ENCODE results near the gene SLC25A33.

The SLC25A33 gene

GRCh38 chr1:9549955-9550546 is 10.8 kb downstream of the SLC25A33 start:
- no peaks in the 10 kb centered on the region for H3K36me3 ChIP-seq
- H3K4me1 ChIP-seq: no peaks in the 10 kb centered on the region
- no peak for DNase-seq
- no peaks in the 10 kb centered on the region for H3K27me3 ChIP-seq
- H3K4me3 ChIP-seq (ENCODE audit: low read depth, low read length): no peak overlapping the region
- no peak for TF ChIP-seq CTCF (IDR thresholded peaks at IDR 0.05; ENCODE audit: low read depth, low read length)
- no peaks in the 10 kb centered on the region for H3K9me3 ChIP-seq

GRCh38 chr1:9551984-9552383 is 12.7 kb downstream of the SLC25A33 start:
- no peak overlapping the region for H3K4me3 ChIP-seq (ENCODE audit: low read depth, low read length)
- no peak for TF ChIP-seq CTCF (IDR thresholded peaks at IDR 0.05; ENCODE audit: low read depth, low read length)
- H3K36me3 ChIP-seq: peaks cover 8% of the 10 kb centered on the region
- H3K27me3 ChIP-seq: no peaks in the 10 kb centered on the region
- no peak for DNase-seq
- H3K4me1 ChIP-seq: no peaks in the 10 kb centered on the region
- H3K9me3 ChIP-seq: no peaks in the 10 kb centered on the region

GRCh38 chr1:9553736-9554144 is 14.5 kb downstream of the SLC25A33 start:
- DNase-seq: no peak
- H3K4me1 ChIP-seq: no peaks in the 10 kb centered on the region
- H3K36me3 ChIP-seq: peaks cover 8% of the 10 kb centered on the region
- no peaks in the 10 kb centered on the region for H3K27me3 ChIP-seq
- no peak overlapping the region for H3K4me3 ChIP-seq (ENCODE audit: low read depth, low read length)
- TF ChIP-seq CTCF (IDR thresholded peaks at IDR 0.05; ENCODE audit: low read depth, low read length): no peak
- H3K9me3 ChIP-seq: no peaks in the 10 kb centered on the region

DNA sequence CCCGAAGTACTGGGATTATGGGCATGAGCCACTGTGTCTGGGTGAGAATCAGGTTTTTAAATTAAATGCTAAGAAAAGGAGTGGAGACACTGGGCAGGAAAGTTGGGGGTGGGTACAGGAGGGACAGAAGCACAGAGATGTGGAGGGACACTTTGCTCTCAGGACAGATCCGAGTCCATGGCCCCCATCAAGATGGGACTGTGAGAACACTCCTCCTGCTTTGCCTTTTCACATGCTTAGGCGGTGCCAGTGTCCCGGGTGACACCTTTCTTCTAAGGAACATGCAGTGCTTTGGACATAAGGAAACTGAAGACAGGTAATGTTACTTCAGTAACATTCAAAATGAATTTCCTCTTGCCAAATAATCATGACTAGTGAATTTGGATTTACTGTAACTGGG is 16.7 kb downstream of the SLC25A33 start:
- DNase-seq: no peak
- no peaks in the 10 kb centered on the region for H3K27me3 ChIP-seq
- no peak for TF ChIP-seq CTCF (IDR thresholded peaks at IDR 0.05; ENCODE audit: low read depth, low read length)
- no peaks in the 10 kb centered on the region for H3K4me1 ChIP-seq
- no peak overlapping the region for H3K4me3 ChIP-seq (ENCODE audit: low read depth, low read length)
- peaks cover 8% of the 10 kb centered on the region for H3K36me3 ChIP-seq
- H3K9me3 ChIP-seq: no peaks in the 10 kb centered on the region

GRCh38 chr1:9557624-9558023 is 18.4 kb downstream of the SLC25A33 start:
- Histone ChIP-seq H3K9me3 (no peaks in the 10 kb centered on the region), H3K4me3 (ENCODE audit: low read depth, low read length) (no peak overlapping the region), H3K27me3 (no peaks in the 10 kb centered on the region), H3K36me3 (peaks cover 8% of the 10 kb centered on the region), H3K4me1 (no peaks in the 10 kb centered on the region)
- TF ChIP-seq CTCF (IDR thresholded peaks at IDR 0.05; ENCODE audit: low read depth, low read length): no peak
- DNase-seq: no peak

DNA sequence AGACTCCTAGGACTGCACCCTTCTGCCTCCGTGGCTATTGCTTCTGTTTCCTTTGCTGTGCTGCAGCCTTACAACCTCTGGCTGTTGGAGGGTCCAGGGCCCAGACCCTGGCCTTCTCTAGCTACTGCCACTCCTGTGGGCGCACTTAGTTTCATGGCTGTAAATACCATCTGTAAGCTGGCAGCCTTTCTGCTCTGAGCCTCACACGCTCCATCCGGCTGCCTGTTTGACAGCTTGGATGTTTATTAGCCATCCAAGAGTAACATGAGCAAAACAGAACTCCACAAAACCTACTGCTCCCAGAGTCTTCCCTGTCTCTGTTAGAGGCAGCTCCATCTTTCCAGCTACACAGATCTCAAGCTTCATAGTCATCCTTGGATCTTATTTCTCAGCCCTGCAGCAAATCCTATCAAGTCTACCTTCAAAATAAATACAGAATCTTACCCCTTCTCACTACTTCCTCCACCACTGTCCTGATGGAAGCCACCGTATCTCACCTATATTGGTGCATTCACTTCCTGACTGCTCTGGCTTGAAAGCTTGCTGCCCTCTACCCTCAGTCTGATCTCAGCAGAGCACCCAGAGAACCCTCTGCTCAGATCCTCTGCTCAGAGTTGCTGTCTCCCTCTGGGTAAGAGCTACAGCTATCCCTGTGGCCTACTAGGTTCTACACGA is 19.1 kb downstream of the SLC25A33 start:
- H3K36me3 ChIP-seq: peaks cover 8% of the 10 kb centered on the region
- no peak for TF ChIP-seq CTCF (IDR thresholded peaks at IDR 0.05; ENCODE audit: low read depth, low read length)
- no peak for DNase-seq

More for the DNA sequence above, 19.1 kb downstream of the SLC25A33 start:
- no peaks in the 10 kb centered on the region for H3K27me3 ChIP-seq
- no peaks in the 10 kb centered on the region for H3K9me3 ChIP-seq
- no peak overlapping the region for H3K4me3 ChIP-seq (ENCODE audit: low read depth, low read length)
- no peaks in the 10 kb centered on the region for H3K4me1 ChIP-seq
